Upper lobe of right lung (tissue), 1 donor: ENCODE results near the gene PDE9A. TPM values are rescaled to one million over a fixed set of nuclear protein-coding genes. Genes with fewer than 3 reads are reported as not detected.
A peak's percentile ranks its signal among the peaks of the same experiment; 100 is the strongest.

Source experiments
- ATAC-seq: fragments of 200-7000 bp; cut with Tn5 transposase; one replicate; pipeline ENCODE4 v1.9.1; 2020; ENCODE audit warnings: mild to moderate bottlenecking, moderate library complexity
- DNase-seq: peaks from one replicate; pipeline ENCODE4 v3.0.0-alpha.2; 2020
- H3K27ac ChIP-seq: fragments of 200-600 bp; one replicate; pipeline ENCODE4 v1.8.0; 2022
- H3K27me3 ChIP-seq: fragments of 200-600 bp; one replicate; pipeline ENCODE4 v1.8.0; 2022; ENCODE audit warnings: mild to moderate bottlenecking
- H3K36me3 ChIP-seq: fragments of 200-600 bp; one replicate; pipeline ENCODE4 v1.8.0; 2022
- H3K4me1 ChIP-seq: fragments of 200-600 bp; one replicate; pipeline ENCODE4 v1.8.0; 2022
- H3K4me3 ChIP-seq: fragments of 200-600 bp; one replicate; pipeline ENCODE4 v1.8.0; 2022; ENCODE audit warnings: mild to moderate bottlenecking
- H3K9me3 ChIP-seq: fragments of 200-600 bp; one replicate; pipeline ENCODE4 v1.8.0; 2022
- intact Hi-C: fragments of 100-400 bp; cut with DNase I; formaldehyde crosslinking; loops from one replicate; pipeline ENCODE4 v1.11.0; 2022
- total RNA-seq: library from RNA; stranded (reverse); fragmentation: NEBNext Ultra II Directional; extraction: Animal tissue kit (Norgen Biotek cat#: 25700); gene quantifications from one replicate; pipeline ENCODE4 v1.2.1, GENCODE V29; 2021
- TF ChIP-seq, protein P1 (sequence below): fragments of 200-600 bp; IDR thresholded peaks from one replicate; pipeline ENCODE4 v1.8.0; 2022; ENCODE audit warnings: antibody characterized with exemption
- donor health status: DM: no; HTN: yes; CAD: no; lungs with severe emphysema.

Gene PDE9A
- total RNA-seq, 1 donor from 2014 or later = 15.3 TPM

DNA sequence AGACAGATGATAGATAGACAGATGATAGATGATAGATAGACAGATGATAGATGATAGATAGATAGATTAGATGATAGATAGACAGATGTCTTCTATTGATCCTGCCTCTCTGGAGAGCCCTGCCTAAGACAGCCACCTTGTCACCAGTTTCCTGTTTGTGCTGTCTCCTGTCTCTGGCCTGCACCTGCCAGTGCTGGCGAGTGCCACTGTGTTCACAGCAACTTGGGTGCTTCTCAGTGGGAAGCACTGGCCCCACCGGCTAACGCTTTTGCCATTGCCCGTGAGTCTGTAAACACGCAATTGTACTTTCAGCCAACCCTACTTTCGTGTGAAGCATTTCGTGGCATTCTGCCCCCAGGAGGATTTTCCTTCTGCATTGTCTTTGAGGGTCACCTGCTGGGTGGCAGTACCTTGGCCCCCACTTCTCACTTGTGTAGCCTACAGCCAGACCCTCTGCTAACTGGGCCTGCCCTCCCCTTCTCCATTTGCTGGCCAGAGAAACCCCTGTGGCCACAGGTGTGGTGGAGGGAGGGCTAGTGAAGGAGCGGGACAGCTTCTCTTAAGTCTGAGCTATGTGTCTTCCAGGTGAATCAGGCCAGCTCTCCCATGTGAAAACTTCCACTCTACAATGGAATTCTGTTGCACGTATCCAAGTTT lies 23.4 kb upstream of the PDE9A start:
- H3K4me1 ChIP-seq = no peaks in the 10 kb centered on the region
- H3K27ac ChIP-seq = no peak overlapping the region
- H3K36me3 ChIP-seq = no peaks in the 10 kb centered on the region
- H3K4me3 ChIP-seq = no peak overlapping the region
- no peaks in the 10 kb centered on the region for H3K9me3 ChIP-seq
- DNase-seq (peak; percentile 46), ATAC-seq (no peak)
- H3K27me3 ChIP-seq = peaks cover 5% of the 10 kb centered on the region
- TF ChIP-seq, protein P1, sequence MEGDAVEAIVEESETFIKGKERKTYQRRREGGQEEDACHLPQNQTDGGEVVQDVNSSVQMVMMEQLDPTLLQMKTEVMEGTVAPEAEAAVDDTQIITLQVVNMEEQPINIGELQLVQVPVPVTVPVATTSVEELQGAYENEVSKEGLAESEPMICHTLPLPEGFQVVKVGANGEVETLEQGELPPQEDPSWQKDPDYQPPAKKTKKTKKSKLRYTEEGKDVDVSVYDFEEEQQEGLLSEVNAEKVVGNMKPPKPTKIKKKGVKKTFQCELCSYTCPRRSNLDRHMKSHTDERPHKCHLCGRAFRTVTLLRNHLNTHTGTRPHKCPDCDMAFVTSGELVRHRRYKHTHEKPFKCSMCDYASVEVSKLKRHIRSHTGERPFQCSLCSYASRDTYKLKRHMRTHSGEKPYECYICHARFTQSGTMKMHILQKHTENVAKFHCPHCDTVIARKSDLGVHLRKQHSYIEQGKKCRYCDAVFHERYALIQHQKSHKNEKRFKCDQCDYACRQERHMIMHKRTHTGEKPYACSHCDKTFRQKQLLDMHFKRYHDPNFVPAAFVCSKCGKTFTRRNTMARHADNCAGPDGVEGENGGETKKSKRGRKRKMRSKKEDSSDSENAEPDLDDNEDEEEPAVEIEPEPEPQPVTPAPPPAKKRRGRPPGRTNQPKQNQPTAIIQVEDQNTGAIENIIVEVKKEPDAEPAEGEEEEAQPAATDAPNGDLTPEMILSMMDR = no peak
- intact Hi-C loops = no loop called here

DNA sequence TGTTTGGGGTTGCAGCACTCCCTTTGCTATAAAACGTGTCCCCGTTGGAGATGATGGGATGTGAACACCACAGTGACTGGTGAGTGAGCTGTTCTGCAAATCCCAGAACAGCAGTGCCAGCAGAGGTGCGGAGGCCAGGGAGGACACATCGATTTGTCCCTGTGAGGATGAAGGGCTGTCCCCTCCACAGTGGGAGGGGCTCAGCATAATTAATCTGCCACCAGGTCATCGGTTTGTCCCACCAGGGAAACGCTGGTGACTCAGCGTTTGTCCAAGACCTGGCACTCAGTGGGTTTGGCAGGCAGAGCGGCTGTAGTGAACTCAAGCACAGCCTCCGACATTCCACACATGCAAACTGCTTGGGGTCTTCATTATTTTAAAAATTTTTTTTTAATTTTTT lies 22.8 kb upstream of the PDE9A start:
- Histone ChIP-seq H3K27me3 (peaks cover 5% of the 10 kb centered on the region), H3K9me3 (no peaks in the 10 kb centered on the region), H3K4me1 (no peaks in the 10 kb centered on the region), H3K4me3 (no peak overlapping the region), H3K36me3 (no peaks in the 10 kb centered on the region), H3K27ac (no peak overlapping the region)
- intact Hi-C loops = no loop called here
- TF ChIP-seq, protein P1 = no peak
- DNase-seq (peak; percentile 34), ATAC-seq (no peak)

DNA sequence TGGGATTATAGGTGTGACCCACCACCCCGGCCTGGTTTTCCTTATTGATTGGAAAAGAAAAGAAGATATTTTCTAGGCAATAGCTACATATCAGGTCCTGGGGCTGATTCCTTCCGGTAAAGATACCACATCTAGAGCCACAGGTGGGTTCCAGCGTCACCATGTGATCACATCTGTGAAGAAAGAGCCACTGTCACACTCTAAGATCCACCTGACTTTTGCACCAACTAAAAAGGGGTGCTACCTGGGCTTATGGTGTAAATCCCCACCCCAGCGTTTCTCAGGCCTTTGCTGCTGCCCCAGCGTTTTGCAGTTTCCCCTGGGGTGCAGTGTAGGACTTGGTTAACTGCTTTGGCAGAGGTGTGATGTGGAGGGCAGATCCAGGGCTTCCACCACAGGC lies 22.3 kb upstream of the PDE9A start:
- intact Hi-C loops = no loop called here
- no peak overlapping the region for H3K27ac ChIP-seq
- no peaks in the 10 kb centered on the region for H3K9me3 ChIP-seq
- no peak for DNase-seq
- TF ChIP-seq, protein P1 = no peak
- H3K27me3 ChIP-seq = peaks cover 4% of the 10 kb centered on the region
- ATAC-seq = no peak
- H3K36me3 ChIP-seq = no peaks in the 10 kb centered on the region
- no peak overlapping the region for H3K4me3 ChIP-seq
- peaks cover 2% of the 10 kb centered on the region for H3K4me1 ChIP-seq

DNA sequence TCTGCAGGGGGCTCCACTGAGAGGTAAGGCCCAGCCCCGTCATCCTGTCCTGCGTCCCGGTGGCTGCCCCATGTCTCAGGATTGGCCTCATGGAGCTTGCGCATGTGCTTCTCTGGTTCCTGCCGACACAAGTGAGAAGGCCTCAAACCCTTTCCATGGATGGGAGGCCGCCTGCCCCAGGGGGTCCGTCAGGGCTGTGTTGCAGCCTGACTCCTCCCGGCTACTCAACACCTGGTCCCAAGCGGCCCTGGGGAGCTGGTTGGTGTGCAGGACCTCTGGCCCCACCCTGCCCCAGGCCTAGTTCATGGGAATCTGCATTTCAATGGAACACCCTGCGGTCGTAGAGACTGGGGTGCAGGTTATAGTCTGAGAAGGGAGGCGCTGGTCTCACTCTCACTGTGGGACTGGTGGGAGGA lies 21.1 kb upstream of the PDE9A start:
- no peak overlapping the region for H3K27ac ChIP-seq
- H3K4me1 ChIP-seq = peaks cover 10% of the 10 kb centered on the region
- peak; percentile 60 for DNase-seq
- no peak overlapping the region for H3K4me3 ChIP-seq
- no peaks in the 10 kb centered on the region for H3K27me3 ChIP-seq
- intact Hi-C loops = no loop called here
- no peaks in the 10 kb centered on the region for H3K9me3 ChIP-seq
- ATAC-seq = peak; percentile 22
- no peaks in the 10 kb centered on the region for H3K36me3 ChIP-seq
- TF ChIP-seq, protein P1 = no peak

DNA sequence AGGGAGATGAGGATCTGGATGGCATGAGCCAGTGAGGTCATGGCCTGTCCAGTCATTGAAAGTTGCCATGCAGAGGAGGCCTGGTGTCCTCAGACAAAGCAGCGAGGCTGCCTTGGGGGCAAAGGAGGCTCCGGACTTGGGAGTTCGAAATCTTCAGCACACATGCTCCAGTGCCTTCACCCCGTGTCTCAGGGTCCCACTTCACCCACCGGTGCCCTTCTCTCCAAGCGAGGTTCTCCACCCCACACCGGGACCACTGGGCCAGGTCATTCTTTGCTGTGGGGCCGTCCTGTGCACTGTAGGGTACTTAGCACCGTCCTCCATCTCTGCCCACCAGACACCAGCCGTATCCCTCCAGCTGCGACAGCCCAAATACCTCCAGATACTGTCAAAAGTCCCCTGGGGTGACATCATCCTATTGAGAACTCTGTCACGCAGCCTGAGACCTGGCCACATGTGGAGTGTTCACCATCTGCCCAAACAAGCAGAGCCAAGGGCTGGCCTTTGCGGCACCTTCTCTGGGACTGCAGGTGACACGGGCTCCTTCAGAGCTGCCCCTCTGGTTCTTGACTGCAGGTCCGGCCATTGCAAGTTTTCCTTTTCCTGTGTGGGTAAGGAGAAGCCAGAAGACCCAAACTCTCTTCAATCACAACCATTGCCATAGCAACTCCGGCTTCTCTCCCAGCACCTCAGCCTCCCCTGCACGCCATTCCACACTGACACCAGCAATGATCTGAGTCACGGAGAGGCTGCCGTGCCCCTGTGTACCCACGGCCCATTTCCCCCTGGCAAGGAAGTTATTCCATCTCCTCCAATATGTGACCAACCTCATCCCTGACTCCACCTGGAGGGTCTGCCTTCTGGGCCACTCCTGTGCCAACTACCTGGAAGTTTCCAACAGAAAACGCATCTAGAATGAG lies 20.4 kb upstream of the PDE9A start:
- TF ChIP-seq, protein P1 = no peak

More for the DNA sequence above, 20.4 kb upstream of the PDE9A start:
- H3K4me1 ChIP-seq = peaks cover 10% of the 10 kb centered on the region
- ATAC-seq (peak; percentile 13), DNase-seq (peak; percentile 29)
- no peaks in the 10 kb centered on the region for H3K27me3 ChIP-seq
- intact Hi-C loops = no loop called here
- no peak overlapping the region for H3K27ac ChIP-seq
- H3K9me3 ChIP-seq = no peaks in the 10 kb centered on the region
- no peaks in the 10 kb centered on the region for H3K36me3 ChIP-seq
- no peak overlapping the region for H3K4me3 ChIP-seq
